SK-N-SH (cell line): ENCODE measurements around the gene MAN1A2. TPM values are rescaled to one million over a fixed set of nuclear protein-coding genes. Genes with fewer than 3 reads are reported as not detected.

Source experiments
- CTCF ChIA-PET: fragments of 300-600, 350-600 bp; formaldehyde crosslinking; extraction: SDS; loops from one replicate; lab custom pipeline; 2021; lab: Yijun Ruan, JAX
- POLR2A ChIA-PET: fragments of 350-600 bp; sonication (Branson Sonifier 250); formaldehyde crosslinking; extraction: SDS; loops from one replicate; lab custom pipeline; 2020; ENCODE audit warnings: antibody characterized with exemption, inconsistent platforms; lab: Yijun Ruan, JAX
- DNase-seq: peaks from one replicate; pipeline ENCODE4 v3.0.0; 2012
- H2AFZ ChIP-seq: fragments of 200-600 bp; sonication (generic); 2 replicates; pipeline ENCODE4 v1.8.1; 2016; ENCODE audit warnings: antibody characterized with exemption, mild to moderate bottlenecking, low read depth
- H3F3A ChIP-seq: fragments of 200-600 bp; sonication (generic); replicated peaks from 2 replicates; pipeline ENCODE3; 2016; ENCODE audit warnings: antibody characterized with exemption, mild to moderate bottlenecking; ENCODE audit not compliant: insufficient read depth
- H3K27ac ChIP-seq, 2 experiments: fragments of 200-500 bp in 1 of 2; fragments of 200-600 bp in 1 of 2; sonication (Bioruptor generic) in 1 of 2; sonication (generic), shearing (Covaris generic) in 1 of 2; 2 replicates each; pipeline versions ENCODE4 v1.5.1 to v1.6.1; 2014 to 2016; ENCODE audit warnings: low read depth in 2 of 2, inconsistent platforms in 1 of 2, low read length in 1 of 2, mild to moderate bottlenecking in 1 of 2, mixed read lengths in 1 of 2
- H3K27me3 ChIP-seq: fragments of 200-600 bp; sonication (generic), shearing (Covaris generic); 2 replicates; pipeline ENCODE4 v1.6.1; 2016; ENCODE audit warnings: mixed run types; ENCODE audit not compliant: insufficient read depth
- H3K36me3 ChIP-seq, 2 experiments: fragments of 200-500 bp in 1 of 2; fragments of 200-600 bp in 1 of 2; sonication (Bioruptor generic) in 1 of 2; sonication (generic) in 1 of 2; replicated peaks in 1 of 2; 2 replicates each; pipeline versions ENCODE3 to v1.5.1; 2014 to 2016; ENCODE audit warnings: low read length in 1 of 2, mild to moderate bottlenecking in 1 of 2; ENCODE audit not compliant: insufficient read depth in 2 of 2, control insufficient read depth in 1 of 2
- H3K4me1 ChIP-seq, 2 experiments: fragments of 200-500 bp in 1 of 2; fragments of 200-600 bp in 1 of 2; sonication (Bioruptor generic) in 1 of 2; sonication (generic), shearing (Covaris generic) in 1 of 2; 2 replicates each; pipeline versions ENCODE4 v1.5.1 to v1.6.1; 2014 to 2016; ENCODE audit warnings: low read depth in 1 of 2, low read length in 1 of 2, mixed run types in 1 of 2; ENCODE audit not compliant: insufficient read depth in 2 of 2, control insufficient read depth in 1 of 2
- H3K4me2 ChIP-seq: fragments of 200-600 bp; sonication (generic), shearing (Covaris generic); 2 replicates; pipeline ENCODE4 v1.6.1; 2017; ENCODE audit warnings: mixed run types
- H3K4me3 ChIP-seq, 2 experiments: fragments of 200-500 bp in 1 of 2; fragments of 200-600 bp in 1 of 2; sonication (Bioruptor generic) in 1 of 2; sonication (generic), shearing (Covaris generic) in 1 of 2; 2 replicates each; pipeline versions ENCODE4 v1.5.1 to v1.8.1; 2014 to 2016; ENCODE audit warnings: low read depth in 2 of 2, inconsistent platforms in 1 of 2, low read length in 1 of 2, mild to moderate bottlenecking in 1 of 2, mixed read lengths in 1 of 2, moderate library complexity in 1 of 2
- H3K79me2 ChIP-seq: fragments of 200-600 bp; sonication (generic); 2 replicates; pipeline ENCODE4 v1.8.1; 2017; ENCODE audit warnings: mild to moderate bottlenecking; ENCODE audit not compliant: insufficient read depth
- H3K9ac ChIP-seq: fragments of 200-600 bp; sonication (generic); 2 replicates; pipeline ENCODE4 v1.6.1; 2017; ENCODE audit warnings: mixed run types
- H3K9me2 ChIP-seq: fragments of 200-600 bp; sonication (generic); 2 replicates; pipeline ENCODE4 v1.6.1; 2017; ENCODE audit warnings: mixed run types
- H3K9me3 ChIP-seq: fragments of 200-600 bp; sonication (generic); 2 replicates; pipeline ENCODE4 v1.6.1; 2017; ENCODE audit warnings: mixed run types, mild to moderate bottlenecking, moderate library complexity
- H4K20me1 ChIP-seq: fragments of 200-600 bp; sonication (generic); 2 replicates; pipeline ENCODE4 v1.6.1; 2017; ENCODE audit warnings: mild to moderate bottlenecking, mixed run types; ENCODE audit not compliant: insufficient read depth
- ELF1 ChIP-seq: IDR thresholded peaks from 2 replicates; pipeline ENCODE4 v1.4.0; 2012
- EP300 ChIP-seq, 2 experiments: IDR thresholded peaks; 2 replicates each; pipeline versions ENCODE4 v1.4.0 to v1.6.1; 2012; ENCODE audit warnings: borderline replicate concordance in 1 of 2, low read depth in 1 of 2, low read length in 1 of 2
- FOSL2 ChIP-seq: IDR thresholded peaks from 2 replicates; pipeline ENCODE4 v1.4.0; 2012; ENCODE audit warnings: low read depth, mild to moderate bottlenecking, moderate library complexity, borderline replicate concordance
- FOXJ3 ChIP-seq: sonication (generic); formaldehyde crosslinking; IDR thresholded peaks from 2 replicates; pipeline ENCODE4 v1.5.1; 2020; ENCODE audit warnings: mild to moderate bottlenecking, missing genetic modification reagents
- GABPA ChIP-seq: IDR thresholded peaks from 2 replicates; pipeline ENCODE4 v1.4.0; 2012; ENCODE audit warnings: low read depth, mild to moderate bottlenecking
- GATA2 ChIP-seq: sonication (generic); formaldehyde crosslinking; IDR thresholded peaks from 2 replicates; pipeline ENCODE4 v1.5.0; 2020; ENCODE audit warnings: mild to moderate bottlenecking, missing genetic modification reagents
- MEF2A ChIP-seq: IDR thresholded peaks from 2 replicates; pipeline ENCODE4 v1.4.0; 2012; ENCODE audit warnings: low read depth, borderline replicate concordance
- NFIC ChIP-seq: IDR thresholded peaks from 2 replicates; pipeline ENCODE4 v1.4.0; 2012; ENCODE audit warnings: borderline replicate concordance
- NRF1 ChIP-seq: IDR thresholded peaks from 2 replicates; pipeline ENCODE4 v1.6.1; 2012; ENCODE audit warnings: low read depth, mild to moderate bottlenecking, low read length
- RAD21 ChIP-seq: IDR thresholded peaks from 2 replicates; pipeline ENCODE4 v1.6.1; 2012; ENCODE audit warnings: mild to moderate bottlenecking, low read length
- RCOR1 ChIP-seq: fragments of 150-350 bp; IDR thresholded peaks from 2 replicates; pipeline ENCODE4 v1.6.1; 2017; ENCODE audit warnings: antibody characterized with exemption, low read length
- REST ChIP-seq: IDR thresholded peaks from 2 replicates; pipeline ENCODE4 v1.6.1; 2012; ENCODE audit warnings: mild to moderate bottlenecking, low read depth, low read length, moderate library complexity
- RFX5 ChIP-seq: IDR thresholded peaks from 2 replicates; pipeline ENCODE4 v1.6.1; 2012; ENCODE audit warnings: mild to moderate bottlenecking, improper control_type of control experiment, low read length
- SMC3 ChIP-seq: IDR thresholded peaks from 2 replicates; pipeline ENCODE4 v1.6.1; 2012; ENCODE audit warnings: low read depth, low read length, improper control_type of control experiment
- TAF1 ChIP-seq: IDR thresholded peaks from 2 replicates; pipeline ENCODE4 v1.6.1; 2012; ENCODE audit warnings: low read depth, mild to moderate bottlenecking, low read length, moderate library complexity, borderline replicate concordance
- TCF12 ChIP-seq: IDR thresholded peaks from 2 replicates; pipeline ENCODE4 v1.4.0; 2012
- TEAD4 ChIP-seq: IDR thresholded peaks from 2 replicates; pipeline ENCODE4 v1.4.0; 2012; ENCODE audit warnings: mild to moderate bottlenecking, borderline replicate concordance; ENCODE audit not compliant: insufficient read depth
- ZBTB33 ChIP-seq: IDR thresholded peaks from 2 replicates; pipeline ENCODE4 v1.4.0; 2012; ENCODE audit warnings: low read depth, borderline replicate concordance
- WGBS: methylation state at CpG from one replicate; pipeline ENCODE4 v1.1.6; 2017; ENCODE audit warnings: low lambda C conversion rate; 5-methylcytosine and 5-hydroxymethylcytosine counted together
- polyA plus RNA-seq, 3 experiments: library from polyadenylated mRNA; depleted of rRNA; stranded (reverse); fragments of >200 nt; gene quantifications; 2 replicates each; pipeline ENCODE4 v1.2.3, GENCODE V29; 2012
- TF ChIP-seq, protein P1 (sequence below): fragments of 150-350 bp; IDR thresholded peaks from 2 replicates; pipeline ENCODE4 v1.6.1; 2016; ENCODE audit warnings: mild to moderate bottlenecking, low read depth, low read length

MAN1A2 gene
- polyA plus RNA-seq, 1 of the 3 experiments (the other 2 are of a cell fraction) = 6.0 TPM

DNA sequence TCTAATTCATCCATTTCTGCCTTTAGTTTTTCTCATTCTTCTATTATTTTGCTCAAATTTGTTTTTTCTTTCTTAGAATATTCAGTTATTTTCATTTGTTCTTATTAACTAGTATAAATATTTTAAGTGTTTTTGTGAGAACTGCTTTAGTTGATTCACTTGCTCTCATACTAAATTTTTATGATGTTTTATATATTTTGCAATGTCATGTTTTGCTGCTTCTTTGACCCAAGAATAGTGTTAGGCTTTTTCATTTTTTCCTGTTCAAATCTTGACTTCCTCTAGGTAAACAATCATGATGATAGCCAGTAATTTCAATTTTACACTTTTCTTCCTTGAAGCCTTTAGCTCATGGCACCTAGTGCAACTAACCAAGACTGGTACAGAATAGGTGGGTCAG lies 45.2 kb downstream of the MAN1A2 start (continued):
- no peak for TF ChIP-seq REST

DNA sequence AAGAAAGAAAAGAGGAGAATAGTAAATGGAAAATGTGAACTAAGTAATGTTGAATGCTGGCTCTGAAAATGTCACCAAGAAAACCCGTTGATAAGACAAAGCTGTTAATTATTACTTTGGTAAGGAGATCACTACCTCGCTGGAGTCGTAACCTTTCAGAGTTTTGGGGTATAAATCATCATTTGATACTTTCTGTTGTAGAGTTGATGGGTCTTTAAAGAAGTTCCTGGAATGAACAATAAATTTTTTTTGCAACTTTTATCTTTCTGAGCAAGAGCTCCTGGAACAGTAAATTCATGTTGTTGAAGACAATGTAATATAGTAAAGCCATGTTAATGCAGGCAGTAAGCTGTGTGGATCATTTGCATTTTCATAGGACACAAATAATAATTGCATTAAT lies 46.2 kb downstream of the MAN1A2 start:
- TF ChIP-seq EP300 (IDR thresholded peaks at IDR 0.05; ENCODE audit: borderline replicate concordance in 1 of 2, low read depth in 1 of 2, low read length in 1 of 2) (no peak), RAD21 (no peak), NRF1 (no peak), MEF2A (no peak), SMC3 (no peak), TEAD4 (no peak), ZBTB33 (no peak), GATA2 (CRISPR knock-in tag) (no peak), RCOR1 (no peak), TCF12 (no peak), RFX5 (no peak), REST (no peak), TAF1 (no peak), ELF1 (no peak), FOXJ3 (no peak), FOSL2 (no peak), NFIC (no peak), GABPA (no peak)
- TF ChIP-seq, protein P1, sequence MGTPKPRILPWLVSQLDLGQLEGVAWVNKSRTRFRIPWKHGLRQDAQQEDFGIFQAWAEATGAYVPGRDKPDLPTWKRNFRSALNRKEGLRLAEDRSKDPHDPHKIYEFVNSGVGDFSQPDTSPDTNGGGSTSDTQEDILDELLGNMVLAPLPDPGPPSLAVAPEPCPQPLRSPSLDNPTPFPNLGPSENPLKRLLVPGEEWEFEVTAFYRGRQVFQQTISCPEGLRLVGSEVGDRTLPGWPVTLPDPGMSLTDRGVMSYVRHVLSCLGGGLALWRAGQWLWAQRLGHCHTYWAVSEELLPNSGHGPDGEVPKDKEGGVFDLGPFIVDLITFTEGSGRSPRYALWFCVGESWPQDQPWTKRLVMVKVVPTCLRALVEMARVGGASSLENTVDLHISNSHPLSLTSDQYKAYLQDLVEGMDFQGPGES = no peak
- TF ChIP-seq, all 33 proteins: peak for 0
- CTCF ChIA-PET = interaction anchor here (0.6 to 1.1 kb wide), 5 partner anchors 14 to 872 kb away, joined by 3 to 4 read pairs (median 3); no protein-coding TSS in a partner anchor
- no peaks in the 10 kb centered on the region; a peak in 2 of 4 replicates for H3K4me1 ChIP-seq
- POLR2A ChIA-PET = no interaction called here
- no peak overlapping the region for H2AFZ ChIP-seq
- H3K27ac ChIP-seq = no peak overlapping the region
- no peaks in the 10 kb centered on the region for H3K27me3 ChIP-seq
- no peak for DNase-seq
- 0 out of 2 replicates have a peak, but pooled peaks cover 4% of the 10 kb centered on the region for H3K9me2 ChIP-seq
- no peaks in the 10 kb centered on the region for H3K9me3 ChIP-seq
- H3F3A ChIP-seq = peaks cover 4% of the 10 kb centered on the region
- no peaks in the 10 kb centered on the region for H4K20me1 ChIP-seq
- H3K36me3 ChIP-seq = peaks cover 19 to 29% of the 10 kb centered on the region in 2 experiments
- WGBS = 94% methylated on average over 3 of the region's 3 CpGs
- H3K9ac ChIP-seq = no peak overlapping the region
- H3K4me3 ChIP-seq = no peak overlapping the region
- H3K4me2 ChIP-seq = no peak overlapping the region
- peaks cover 9% of the 10 kb centered on the region; the same call in 1 of the 2 replicates for H3K79me2 ChIP-seq
